ENCODE results near the gene TMEM170B. TPM values are rescaled to one million over a fixed set of nuclear protein-coding genes. Genes with fewer than 3 reads are reported as not detected.
"Not testable (repeated sequence)": the region's sequence is repeated elsewhere in the genome, so short reads cannot be mapped to it uniquely, and the experiment has no call there.

Gene TMEM170B
- total RNA-seq, 1 donor from 2014 or later: 2.7 TPM

GRCh38 chr6:11527274-11527870 lies 10.2 kb upstream of the TMEM170B start:
- no peak for DNase-seq (ENCODE audit: extremely low read depth, low read depth, low spot score)

- DNase-seq (ENCODE audit: extremely low read depth, low read depth, low spot score): no peak
Observed at GRCh38 chr6:11528996-11529395, 8.6 kb upstream of the TMEM170B start.

GRCh38 chr6:11532097-11532496 lies 5.5 kb upstream of the TMEM170B start:
- DNase-seq (ENCODE audit: extremely low read depth, low read depth, low spot score): no peak

- DNase-seq (ENCODE audit: extremely low read depth, low read depth, low spot score): no peak
Observed at GRCh38 chr6:11534561-11534960, 3.0 kb upstream of the TMEM170B start.

- peak; percentile 68 for DNase-seq (ENCODE audit: extremely low read depth, low read depth, low spot score)
Observed at GRCh38 chr6:11535801-11536230, 1.7 kb upstream of the TMEM170B start.

- no peak for DNase-seq (ENCODE audit: extremely low read depth, low read depth, low spot score)
Observed at GRCh38 chr6:11536795-11537194, 754 bp upstream of the TMEM170B start.

GRCh38 chr6:11538052-11538818 lies 686 bp downstream of the TMEM170B start:
- DNase-seq (ENCODE audit: extremely low read depth, low read depth, low spot score): no peak

- no peak for DNase-seq (ENCODE audit: extremely low read depth, low read depth, low spot score)
Observed at GRCh38 chr6:11538819-11539468, 1.4 kb downstream of the TMEM170B start.

- DNase-seq (ENCODE audit: extremely low read depth, low read depth, low spot score): no peak
Observed at GRCh38 chr6:11542863-11543262, 5.3 kb downstream of the TMEM170B start.

- no peak for DNase-seq (ENCODE audit: extremely low read depth, low read depth, low spot score)
Observed at GRCh38 chr6:11543919-11544518, 6.5 kb downstream of the TMEM170B start.

GRCh38 chr6:11547846-11548245 lies 10.3 kb downstream of the TMEM170B start:
- not testable (repeated sequence) for DNase-seq (ENCODE audit: extremely low read depth, low read depth, low spot score)

- DNase-seq (ENCODE audit: extremely low read depth, low read depth, low spot score): not testable (repeated sequence)
Observed at GRCh38 chr6:11548578-11548977, 11.0 kb downstream of the TMEM170B start.

GRCh38 chr6:11551053-11551452 lies 13.5 kb downstream of the TMEM170B start:
- DNase-seq (ENCODE audit: extremely low read depth, low read depth, low spot score): no peak

GRCh38 chr6:11552442-11552841 lies 14.9 kb downstream of the TMEM170B start:
- DNase-seq (ENCODE audit: extremely low read depth, low read depth, low spot score): no peak

- DNase-seq (ENCODE audit: extremely low read depth, low read depth, low spot score): no peak
Observed at GRCh38 chr6:11553824-11554223, 16.3 kb downstream of the TMEM170B start.

GRCh38 chr6:11556309-11556708 lies 18.8 kb downstream of the TMEM170B start:
- DNase-seq (ENCODE audit: extremely low read depth, low read depth, low spot score): no peak

- no peak for DNase-seq (ENCODE audit: extremely low read depth, low read depth, low spot score)
Observed at GRCh38 chr6:11563793-11564192, 26.2 kb downstream of the TMEM170B start.

GRCh38 chr6:11566609-11567008 lies 29.1 kb downstream of the TMEM170B start:
- DNase-seq (ENCODE audit: extremely low read depth, low read depth, low spot score): no peak

- no peak for DNase-seq (ENCODE audit: extremely low read depth, low read depth, low spot score)
Observed at GRCh38 chr6:11571073-11571472, 33.5 kb downstream of the TMEM170B start.

- DNase-seq (ENCODE audit: extremely low read depth, low read depth, low spot score): peak; percentile 76
Observed at GRCh38 chr6:11575408-11576033, 38.0 kb downstream of the TMEM170B start.

Data from glomerular endothelial cell (primary cell).